ENCODE results near the gene PPP1R15A.
"Not testable (repeated sequence)": the region's sequence is repeated elsewhere in the genome, so short reads cannot be mapped to it uniquely, and the experiment has no call there.

PPP1R15A gene

GRCh38 chr19:48872182-48872883 lies at the start of gene PPP1R15A:
Gene PPP1R15A (plus strand): TSS chr19:48872421. CDS start chr19:48873234, 813 bp downstream.
- DNase-seq (ENCODE audit: low spot score): peak; percentile 93

GRCh38 chr19:48822514-48822913 lies 49.7 kb upstream of the PPP1R15A start:
- no peak for DNase-seq (ENCODE audit: low spot score)

DNA sequence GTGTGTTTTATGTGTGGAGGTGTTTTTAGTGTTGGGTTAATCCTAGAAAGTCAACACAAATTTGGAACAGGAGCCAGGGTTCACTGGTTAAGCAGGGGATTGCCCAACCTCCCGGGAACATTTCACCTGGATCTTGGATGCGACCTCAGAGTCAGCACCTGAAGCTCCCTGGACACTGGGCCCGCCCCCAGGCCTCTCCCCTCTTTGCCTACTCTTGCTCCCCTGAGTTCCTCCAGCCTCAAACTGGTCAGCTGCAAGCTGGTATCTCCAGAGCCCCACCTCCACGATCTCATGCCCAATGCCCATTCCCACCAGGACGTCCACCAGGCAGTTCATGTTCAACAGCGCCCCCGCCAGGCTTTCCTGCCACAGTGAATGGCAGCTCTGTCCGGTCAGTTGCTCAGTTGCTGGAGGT lies 45.6 kb upstream of the PPP1R15A start:
- no peak for DNase-seq (ENCODE audit: low spot score)

DNA sequence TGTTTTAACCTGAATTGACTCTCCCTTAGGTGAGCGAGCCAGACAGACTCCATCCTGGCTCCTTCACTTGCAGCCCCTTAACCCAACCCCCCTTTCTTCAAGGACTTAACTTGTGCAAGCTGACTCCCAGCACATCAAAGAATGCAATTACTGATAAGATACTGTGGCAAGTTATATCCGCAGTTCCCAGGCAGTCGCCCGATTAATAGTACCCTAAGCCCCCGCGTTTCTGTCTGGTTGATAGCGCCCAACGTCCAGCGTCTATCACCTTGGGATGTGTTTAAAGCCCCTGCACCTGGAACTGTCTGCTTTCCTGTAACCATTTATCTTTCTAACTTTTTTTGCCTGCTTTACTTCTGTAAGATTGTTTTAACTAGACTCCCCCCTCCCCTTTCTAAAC lies 42.1 kb upstream of the PPP1R15A start:
- no peak for DNase-seq (ENCODE audit: low spot score)

- no peak for DNase-seq (ENCODE audit: low spot score)
Measured at GRCh38 chr19:48830965-48831364, 41.3 kb upstream of the PPP1R15A start.

DNA sequence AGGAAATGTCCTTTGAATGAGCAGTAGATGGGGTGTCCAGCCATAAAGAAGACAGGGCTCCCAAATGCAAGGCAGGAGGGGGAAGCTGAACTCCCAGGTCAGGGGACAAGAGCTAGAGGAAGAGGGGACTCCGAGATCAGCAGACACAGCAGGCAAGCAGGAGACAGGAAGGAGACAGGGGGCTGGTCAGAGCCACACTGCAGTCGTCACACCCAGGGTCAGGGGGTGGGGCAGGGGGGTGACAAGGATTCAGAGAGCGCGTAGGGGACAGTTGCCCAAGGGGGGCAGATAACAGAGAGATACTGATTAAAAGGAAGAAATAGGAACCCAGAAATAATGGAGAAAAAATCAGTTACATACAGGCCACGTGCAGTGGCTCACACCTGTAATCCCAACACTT lies 39.2 kb upstream of the PPP1R15A start:
- DNase-seq (ENCODE audit: low spot score): no peak

DNA sequence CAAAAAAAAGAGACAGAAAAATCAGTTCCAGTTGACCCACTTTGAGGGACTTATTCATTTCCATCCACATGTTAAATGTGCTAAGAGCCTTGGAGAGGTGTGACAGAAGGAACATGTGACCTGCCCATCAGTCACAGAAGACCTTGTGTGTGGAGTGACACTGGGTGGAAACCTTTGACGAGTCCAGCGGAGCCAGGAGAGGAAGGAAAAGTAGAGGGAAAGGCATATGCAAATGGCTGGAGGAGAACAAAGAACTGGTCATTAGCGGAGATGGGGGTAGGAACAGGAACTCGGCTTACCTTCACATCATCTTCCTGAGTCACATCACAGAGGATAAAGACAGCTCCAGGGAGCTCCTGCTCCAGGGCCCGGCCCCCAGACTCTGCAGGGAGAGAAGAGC lies 38.2 kb upstream of the PPP1R15A start:
- no peak for DNase-seq (ENCODE audit: low spot score)

- peak; percentile 89 for DNase-seq (ENCODE audit: low spot score)
Measured at GRCh38 chr19:48835734-48836088, 36.5 kb upstream of the PPP1R15A start.

- peak; percentile 67 for DNase-seq (ENCODE audit: low spot score)
Measured at GRCh38 chr19:48836089-48837017, 35.9 kb upstream of the PPP1R15A start, which contains the start of gene HSD17B14. Gene HSD17B14 (minus strand): TSS chr19:48836491. CDS start chr19:48836411, 80 bp downstream.

- no peak for DNase-seq (ENCODE audit: low spot score)
Measured at GRCh38 chr19:48837051-48837524, 35.1 kb upstream of the PPP1R15A start.

DNA sequence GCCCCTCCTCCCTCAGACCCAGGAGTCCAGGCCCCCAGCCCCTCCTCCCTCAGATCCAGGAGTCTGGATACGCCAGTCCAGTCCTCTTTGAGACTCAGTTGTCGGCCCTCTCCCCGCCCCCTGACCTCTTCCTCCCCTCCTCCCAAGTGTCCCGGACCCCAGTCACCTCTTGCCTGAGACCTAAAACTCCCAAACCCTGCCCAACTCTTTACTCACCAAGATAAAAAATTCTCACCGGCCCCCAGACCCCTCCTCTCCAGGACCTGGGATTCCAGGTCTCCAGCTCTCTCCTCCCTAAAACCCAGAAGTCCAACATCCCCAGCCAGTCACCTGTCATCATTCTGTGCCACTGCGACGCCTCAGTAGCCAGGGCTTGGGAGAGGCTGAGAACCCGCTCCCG lies 34.5 kb upstream of the PPP1R15A start:
- no peak for DNase-seq (ENCODE audit: low spot score)

DNA sequence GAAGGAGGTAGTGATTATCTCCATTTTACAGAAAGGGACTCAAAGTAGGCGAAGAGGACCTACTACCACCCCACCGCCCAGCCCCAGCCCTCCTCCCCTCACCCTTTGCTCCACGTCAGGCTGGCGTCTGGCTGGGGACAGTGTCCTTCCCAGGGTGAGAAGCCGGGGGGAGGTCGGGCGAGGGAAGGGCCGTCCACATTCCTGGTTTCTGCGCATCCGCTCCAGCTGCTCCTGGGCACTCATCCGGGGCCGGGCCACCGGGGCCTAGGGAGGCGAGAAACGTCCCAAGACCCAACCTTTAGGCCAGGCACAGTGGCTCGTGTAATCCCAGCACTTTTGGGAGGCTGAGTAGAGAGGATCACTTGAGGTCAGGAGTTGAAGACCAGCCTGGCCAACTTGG lies 31.2 kb upstream of the PPP1R15A start:
- no peak for DNase-seq (ENCODE audit: low spot score)

- no peak for DNase-seq (ENCODE audit: low spot score)
Measured at GRCh38 chr19:48841571-48841970, 30.6 kb upstream of the PPP1R15A start.

DNA sequence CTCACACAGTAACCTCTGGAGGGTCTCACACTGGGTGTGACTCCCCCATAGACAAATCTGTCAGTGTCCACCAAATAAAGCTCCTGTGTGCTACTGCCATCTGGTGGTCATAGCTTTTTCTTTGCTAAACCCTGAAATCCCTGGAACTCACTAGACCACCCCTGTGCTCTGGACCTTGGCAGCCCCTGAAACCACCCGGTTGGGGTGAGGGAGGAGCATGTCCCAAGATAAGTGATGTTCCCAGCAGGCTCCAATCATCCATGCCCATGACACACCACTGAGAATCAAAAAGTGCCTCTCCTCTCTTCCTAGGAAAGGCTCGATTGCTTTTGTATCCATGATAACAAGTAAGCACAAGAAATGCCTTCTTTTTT lies 29.4 kb upstream of the PPP1R15A start:
- DNase-seq (ENCODE audit: low spot score): peak; percentile 65

DNA sequence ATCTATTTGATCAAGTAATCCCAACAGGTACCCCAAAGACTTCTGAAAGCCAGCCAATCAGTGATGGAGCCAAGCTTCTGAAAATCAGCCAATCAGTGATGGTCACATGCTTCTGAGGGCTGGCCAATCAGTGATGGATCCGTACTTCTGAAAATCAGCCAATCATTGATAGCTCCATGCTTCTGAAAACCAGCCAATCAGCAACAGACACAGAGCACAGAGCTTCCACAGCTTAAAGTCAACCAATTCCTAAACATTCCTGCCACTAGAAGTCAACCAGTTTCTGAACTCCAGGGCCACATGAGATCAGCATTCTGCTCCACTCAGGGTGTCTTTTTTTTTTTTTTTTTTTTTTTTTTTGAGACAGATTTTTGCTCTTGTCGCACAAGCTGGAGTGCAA lies 27.7 kb upstream of the PPP1R15A start:
- no peak for DNase-seq (ENCODE audit: low spot score)

DNA sequence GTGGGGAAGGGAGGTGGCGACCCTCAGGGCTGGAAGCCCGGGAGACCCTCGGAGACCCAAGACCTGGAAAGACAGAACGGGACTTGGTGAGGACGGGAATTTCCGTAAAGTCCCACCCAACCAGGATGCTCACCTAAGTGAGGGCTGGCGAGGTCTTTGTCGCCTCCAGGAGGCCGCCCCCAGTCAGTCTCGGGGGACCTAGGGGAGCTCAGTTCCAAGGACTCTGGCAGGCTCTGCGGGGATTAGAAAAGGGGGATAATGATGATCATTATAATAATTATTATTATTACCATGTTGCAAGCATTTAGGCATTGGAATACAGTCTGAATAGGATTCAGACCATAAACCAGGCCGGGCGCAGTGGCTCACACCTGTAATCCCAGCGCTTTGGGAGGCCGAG lies 26.8 kb upstream of the PPP1R15A start:
- no peak for DNase-seq (ENCODE audit: low spot score)

DNA sequence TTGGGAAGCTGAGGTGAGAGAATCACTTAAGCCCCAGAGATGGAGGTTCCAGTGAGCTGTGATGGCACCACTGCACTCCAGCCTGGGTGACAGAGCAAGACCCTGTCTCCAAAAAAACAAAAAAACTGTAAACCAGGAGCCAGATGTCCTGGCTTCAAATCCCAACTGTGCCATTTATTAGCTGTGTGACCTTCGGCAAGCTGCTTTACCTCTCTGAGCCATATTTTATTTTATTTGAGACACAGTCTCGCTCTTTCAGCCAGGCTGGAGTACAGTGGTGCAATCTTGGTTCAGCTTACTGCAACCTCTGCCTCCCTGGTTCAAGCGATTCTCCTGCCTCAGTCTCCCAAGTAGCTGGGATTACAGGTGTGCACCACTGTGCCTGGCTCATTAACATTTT lies 25.6 kb upstream of the PPP1R15A start:
- not testable (repeated sequence) for DNase-seq (ENCODE audit: low spot score)

- DNase-seq (ENCODE audit: low spot score): no peak
Measured at GRCh38 chr19:48852292-48852691, 19.9 kb upstream of the PPP1R15A start.

DNA sequence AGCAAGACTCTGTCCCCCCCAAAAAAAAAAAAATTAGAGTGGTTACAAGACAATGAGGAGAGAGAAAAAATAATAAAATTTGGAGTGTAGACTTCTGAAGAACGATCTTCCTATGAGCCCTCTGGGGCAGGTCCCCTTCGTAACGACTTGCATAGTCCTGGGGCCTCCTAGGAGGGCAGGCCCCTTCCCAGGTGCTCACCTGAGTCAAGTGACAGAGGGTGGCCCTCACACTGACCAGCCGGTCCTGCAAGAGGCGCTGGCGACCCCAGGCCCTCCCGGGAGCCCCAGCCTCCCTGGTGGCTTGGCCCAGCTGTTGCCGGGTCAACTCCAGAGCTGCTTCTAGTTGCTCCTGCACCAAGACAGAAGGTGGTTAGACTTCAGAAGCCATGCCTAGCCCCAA lies 18.7 kb upstream of the PPP1R15A start:
- DNase-seq (ENCODE audit: low spot score): no peak

DNA sequence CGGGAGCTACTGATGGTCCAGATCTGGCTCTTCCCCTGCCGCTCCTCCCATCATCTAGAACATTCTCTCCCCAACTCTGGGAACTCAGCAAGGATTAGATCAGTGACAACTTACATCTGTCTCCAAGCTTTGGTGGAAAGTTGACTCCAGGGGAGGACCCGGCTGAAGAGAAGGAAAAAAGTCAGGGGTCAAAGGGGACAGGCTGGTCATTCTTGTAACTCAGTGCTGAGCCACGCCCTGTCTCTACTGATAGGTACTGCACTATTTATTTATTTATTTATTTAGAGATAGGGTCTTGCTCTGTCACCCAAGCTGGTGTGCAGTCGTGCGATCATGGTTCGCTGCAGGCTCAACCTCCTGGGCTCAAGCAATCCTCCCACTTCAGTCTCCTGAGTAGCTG lies 18.1 kb upstream of the PPP1R15A start:
- DNase-seq (ENCODE audit: low spot score): no peak

GRCh38 chr19:48856921-48857320 lies 15.3 kb upstream of the PPP1R15A start:
- no peak for DNase-seq (ENCODE audit: low spot score)

GRCh38 chr19:48858984-48859710 lies 13.1 kb upstream of the PPP1R15A start:
- DNase-seq (ENCODE audit: low spot score): no peak
